Measurements from ENCODE around the gene CUEDC1. TPM values are rescaled to one million over a fixed set of nuclear protein-coding genes. Genes with fewer than 3 reads are reported as not detected.

Gene CUEDC1
- total and polyA plus RNA-seq, 2 of the 13 experiments (the other 11 are each of a cell fraction or from before 2014, with no cell fraction given): 7.4 to 12.9 TPM

GRCh38 chr17:57849874-57850754 lies 105.1 kb downstream of the CUEDC1 start, which contains the start of gene MRPS23 (continued):
- TF ChIP-seq SRSF4 (IDR thresholded peaks at IDR 0.05; ENCODE audit: low read depth, low read length, poor library complexity, severe bottlenecking) (no peak), FOXK1 (CRISPR knock-in tag; IDR thresholded peaks at IDR 0.05; ENCODE audit: borderline replicate concordance, low read depth) (peak; percentile 95), IRF2 (CRISPR knock-in tag; IDR thresholded peaks at IDR 0.05) (peak; percentile 99), HNRNPK (IDR thresholded peaks at IDR 0.05; ENCODE audit: low read depth, low read length, poor library complexity, severe bottlenecking) (no peak), CBX2 (IDR thresholded peaks at IDR 0.05; ENCODE audit: low read depth, low read length) (no peak), CBX2 (CRISPR knock-in tag; IDR thresholded peaks at IDR 0.05; ENCODE audit: low read depth) (no peak), SOX13 (IDR thresholded peaks at IDR 0.05) (0 out of 2 replicates have a peak, but pooled peaks have one; percentile 7), SOX13 (CRISPR knock-in tag; conservative IDR thresholded peaks at IDR 0.05 in 1 of 2, IDR thresholded peaks at IDR 0.05 in 1 of 2) (peak in 1 of 2 experiments; percentile 83; a peak in 2 of 4 replicates), ZNF772 (CRISPR knock-in tag; IDR thresholded peaks at IDR 0.05) (peak; percentile 98), ZNF460 (CRISPR knock-in tag; IDR thresholded peaks at IDR 0.05; ENCODE audit: borderline replicate concordance) (no peak; the same call in 1 of the 2 replicates), SETDB1 (CRISPR knock-in tag; IDR thresholded peaks at IDR 0.05; ENCODE audit: borderline replicate concordance) (0 out of 2 replicates have a peak, but pooled peaks have one; percentile 51), ZNF678 (CRISPR knock-in tag; IDR thresholded peaks at IDR 0.05) (0 out of 2 replicates have a peak, but pooled peaks have one; percentile 73), KDM1A (CRISPR knock-in tag; IDR thresholded peaks at IDR 0.05) (no peak; the same call in 1 of the 2 replicates), SP4 (CRISPR knock-in tag; IDR thresholded peaks at IDR 0.05) (peak; percentile 97), HDAC6 (IDR thresholded peaks at IDR 0.05; ENCODE audit: low read depth, low read length) (no peak), ZNF326 (CRISPR knock-in tag; IDR thresholded peaks at IDR 0.05; ENCODE audit: borderline replicate concordance) (peak; percentile 66; the same call in 1 of the 2 replicates)
- TF ChIP-seq, protein P1, sequence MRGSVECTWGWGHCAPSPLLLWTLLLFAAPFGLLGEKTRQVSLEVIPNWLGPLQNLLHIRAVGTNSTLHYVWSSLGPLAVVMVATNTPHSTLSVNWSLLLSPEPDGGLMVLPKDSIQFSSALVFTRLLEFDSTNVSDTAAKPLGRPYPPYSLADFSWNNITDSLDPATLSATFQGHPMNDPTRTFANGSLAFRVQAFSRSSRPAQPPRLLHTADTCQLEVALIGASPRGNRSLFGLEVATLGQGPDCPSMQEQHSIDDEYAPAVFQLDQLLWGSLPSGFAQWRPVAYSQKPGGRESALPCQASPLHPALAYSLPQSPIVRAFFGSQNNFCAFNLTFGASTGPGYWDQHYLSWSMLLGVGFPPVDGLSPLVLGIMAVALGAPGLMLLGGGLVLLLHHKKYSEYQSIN (CRISPR knock-in tag; IDR thresholded peaks at IDR 0.05; ENCODE audit: borderline replicate concordance): no peak; the same call in 1 of the 2 replicates
- TF ChIP-seq, protein P2, sequence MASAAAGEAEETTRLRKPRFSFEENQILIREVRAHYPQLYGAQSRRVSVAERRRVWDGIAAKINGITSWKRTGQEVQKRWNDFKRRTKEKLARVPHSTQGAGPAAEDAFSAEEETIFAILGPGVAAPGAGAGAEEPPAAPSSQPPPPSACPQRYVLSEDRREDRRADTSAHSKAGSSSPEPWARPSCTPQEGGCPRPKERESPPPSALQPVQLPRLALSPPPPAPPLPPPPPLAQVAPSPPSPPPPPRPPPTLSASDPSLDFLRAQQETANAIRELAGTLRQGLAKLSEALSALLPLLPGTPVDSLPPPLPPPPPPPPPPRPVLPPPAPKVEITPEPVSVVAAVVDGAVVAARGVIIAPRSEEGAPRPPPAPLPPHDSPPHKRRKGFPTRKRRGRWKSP (CRISPR knock-in tag; IDR thresholded peaks at IDR 0.05): peak; percentile 90
- TF ChIP-seq, protein P3, sequence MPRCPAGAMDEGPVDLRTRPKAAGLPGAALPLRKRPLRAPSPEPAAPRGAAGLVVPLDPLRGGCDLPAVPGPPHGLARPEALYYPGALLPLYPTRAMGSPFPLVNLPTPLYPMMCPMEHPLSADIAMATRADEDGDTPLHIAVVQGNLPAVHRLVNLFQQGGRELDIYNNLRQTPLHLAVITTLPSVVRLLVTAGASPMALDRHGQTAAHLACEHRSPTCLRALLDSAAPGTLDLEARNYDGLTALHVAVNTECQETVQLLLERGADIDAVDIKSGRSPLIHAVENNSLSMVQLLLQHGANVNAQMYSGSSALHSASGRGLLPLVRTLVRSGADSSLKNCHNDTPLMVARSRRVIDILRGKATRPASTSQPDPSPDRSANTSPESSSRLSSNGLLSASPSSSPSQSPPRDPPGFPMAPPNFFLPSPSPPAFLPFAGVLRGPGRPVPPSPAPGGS (CRISPR knock-in tag; IDR thresholded peaks at IDR 0.05): peak; percentile 99
- TF ChIP-seq, protein P4, sequence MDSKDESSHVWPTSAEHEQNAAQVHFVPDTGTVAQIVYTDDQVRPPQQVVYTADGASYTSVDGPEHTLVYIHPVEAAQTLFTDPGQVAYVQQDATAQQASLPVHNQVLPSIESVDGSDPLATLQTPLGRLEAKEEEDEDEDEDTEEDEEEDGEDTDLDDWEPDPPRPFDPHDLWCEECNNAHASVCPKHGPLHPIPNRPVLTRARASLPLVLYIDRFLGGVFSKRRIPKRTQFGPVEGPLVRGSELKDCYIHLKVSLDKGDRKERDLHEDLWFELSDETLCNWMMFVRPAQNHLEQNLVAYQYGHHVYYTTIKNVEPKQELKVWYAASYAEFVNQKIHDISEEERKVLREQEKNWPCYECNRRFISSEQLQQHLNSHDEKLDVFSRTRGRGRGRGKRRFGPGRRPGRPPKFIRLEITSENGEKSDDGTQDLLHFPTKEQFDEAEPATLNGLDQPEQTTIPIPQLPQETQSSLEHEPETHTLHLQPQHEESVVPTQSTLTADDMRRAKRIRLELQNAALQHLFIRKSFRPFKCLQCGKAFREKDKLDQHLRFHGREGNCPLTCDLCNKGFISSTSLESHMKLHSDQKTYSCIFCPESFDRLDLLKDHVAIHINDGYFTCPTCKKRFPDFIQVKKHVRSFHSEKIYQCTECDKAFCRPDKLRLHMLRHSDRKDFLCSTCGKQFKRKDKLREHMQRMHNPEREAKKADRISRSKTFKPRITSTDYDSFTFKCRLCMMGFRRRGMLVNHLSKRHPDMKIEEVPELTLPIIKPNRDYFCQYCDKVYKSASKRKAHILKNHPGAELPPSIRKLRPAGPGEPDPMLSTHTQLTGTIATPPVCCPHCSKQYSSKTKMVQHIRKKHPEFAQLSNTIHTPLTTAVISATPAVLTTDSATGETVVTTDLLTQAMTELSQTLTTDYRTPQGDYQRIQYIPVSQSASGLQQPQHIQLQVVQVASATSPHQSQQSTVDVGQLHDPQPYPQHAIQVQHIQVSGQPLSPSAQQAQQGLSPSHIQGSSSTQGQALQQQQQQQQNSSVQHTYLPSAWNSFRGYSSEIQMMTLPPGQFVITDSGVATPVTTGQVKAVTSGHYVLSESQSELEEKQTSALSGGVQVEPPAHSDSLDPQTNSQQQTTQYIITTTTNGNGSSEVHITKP (CRISPR knock-in tag; IDR thresholded peaks at IDR 0.05; ENCODE audit: low read depth): peak; percentile 93

Measured in HepG2 (cell line).